BE2C (cell line): ENCODE results near the gene DCTPP1.

Experiments
- DNase-seq: peaks from one replicate; pipeline ENCODE4 v3.0.0-alpha.2; 2020
- H3K27me3 ChIP-seq: fragments of 250-450 bp; sonication (Bioruptor Pico); 2 replicates; pipeline ENCODE4 v1.5.1; 2020; ENCODE audit warnings: mild to moderate bottlenecking
- H3K36me3 ChIP-seq: fragments of 250-450 bp; sonication (Bioruptor Pico); 2 replicates; pipeline ENCODE4 v1.5.1; 2020; ENCODE audit warnings: mild to moderate bottlenecking
- H3K4me1 ChIP-seq: fragments of 250-450 bp; sonication (Bioruptor Pico); 2 replicates; pipeline ENCODE4 v1.5.1; 2020
- H3K4me3 ChIP-seq: 2 replicates; pipeline ENCODE4 v1.5.1; 2011; ENCODE audit warnings: low read depth, low read length
- H3K9me3 ChIP-seq: fragments of 250-450 bp; sonication (Bioruptor Pico); 2 replicates; pipeline ENCODE4 v1.5.1; 2020
- CTCF ChIP-seq: IDR thresholded peaks from 2 replicates; pipeline ENCODE4 v1.5.1; 2012; ENCODE audit warnings: mild to moderate bottlenecking, low read depth, low read length

The DCTPP1 gene

GRCh38 chr16:30380803-30381208 is 49.0 kb downstream of the DCTPP1 start:
- H3K27me3 ChIP-seq = no peaks in the 10 kb centered on the region
- H3K4me3 ChIP-seq = no peak overlapping the region
- no peak for TF ChIP-seq CTCF
- no peak for DNase-seq
- H3K9me3 ChIP-seq = no peaks in the 10 kb centered on the region
- no peaks in the 10 kb centered on the region for H3K36me3 ChIP-seq
- peaks cover 8% of the 10 kb centered on the region; the same call in 1 of the 2 replicates for H3K4me1 ChIP-seq

DNA sequence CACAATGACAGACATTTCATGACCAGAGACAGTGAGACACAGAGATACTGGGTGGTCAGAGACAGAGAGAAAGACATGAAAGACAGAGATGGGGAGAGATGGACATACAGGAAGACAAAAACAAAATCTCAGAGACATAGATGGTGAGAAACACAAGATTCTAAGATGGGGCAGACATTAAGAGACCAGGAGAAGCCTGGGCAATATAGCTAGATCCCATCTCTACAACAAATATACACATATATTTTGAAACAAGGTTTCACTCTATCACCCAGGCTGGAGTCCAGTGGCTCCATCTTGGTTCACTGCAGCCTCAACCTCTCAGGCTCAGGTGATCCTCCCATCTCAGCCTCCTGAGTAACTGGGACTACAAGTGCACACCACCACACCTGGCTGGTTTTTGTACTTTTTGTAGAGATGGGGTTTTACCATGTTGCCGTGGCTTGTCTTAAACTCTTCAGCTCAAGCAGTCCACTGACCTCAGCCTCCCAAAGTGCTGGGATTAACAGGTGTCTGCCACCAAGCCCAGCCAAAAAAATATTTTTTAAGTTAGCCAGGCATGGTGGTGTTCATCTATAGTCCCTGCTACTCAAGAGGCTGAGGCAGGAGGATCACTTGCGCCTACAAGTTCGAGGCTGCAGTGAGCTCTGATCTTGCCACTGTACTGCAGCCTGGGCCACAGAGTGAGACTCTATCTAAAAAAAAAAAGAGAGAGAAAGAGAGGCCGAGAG is 49.6 kb downstream of the DCTPP1 start:
- DNase-seq = no peak
- no peaks in the 10 kb centered on the region for H3K27me3 ChIP-seq
- H3K4me3 ChIP-seq = no peak overlapping the region
- no peak for TF ChIP-seq CTCF
- no peaks in the 10 kb centered on the region for H3K9me3 ChIP-seq
- H3K4me1 ChIP-seq = peaks cover 8% of the 10 kb centered on the region; the same call in 1 of the 2 replicates
- no peaks in the 10 kb centered on the region for H3K36me3 ChIP-seq

- no peaks in the 10 kb centered on the region for H3K27me3 ChIP-seq
- H3K4me3 ChIP-seq = peak overlapping the region; percentile 67
- no peak for DNase-seq
- no peak for TF ChIP-seq CTCF
- H3K4me1 ChIP-seq = peaks cover 8% of the 10 kb centered on the region; the same call in 1 of the 2 replicates
- no peaks in the 10 kb centered on the region for H3K36me3 ChIP-seq
- H3K9me3 ChIP-seq = no peaks in the 10 kb centered on the region
These were observed 50.6 kb downstream of the DCTPP1 start for GRCh38 chr16:30379158-30379783.

DNA sequence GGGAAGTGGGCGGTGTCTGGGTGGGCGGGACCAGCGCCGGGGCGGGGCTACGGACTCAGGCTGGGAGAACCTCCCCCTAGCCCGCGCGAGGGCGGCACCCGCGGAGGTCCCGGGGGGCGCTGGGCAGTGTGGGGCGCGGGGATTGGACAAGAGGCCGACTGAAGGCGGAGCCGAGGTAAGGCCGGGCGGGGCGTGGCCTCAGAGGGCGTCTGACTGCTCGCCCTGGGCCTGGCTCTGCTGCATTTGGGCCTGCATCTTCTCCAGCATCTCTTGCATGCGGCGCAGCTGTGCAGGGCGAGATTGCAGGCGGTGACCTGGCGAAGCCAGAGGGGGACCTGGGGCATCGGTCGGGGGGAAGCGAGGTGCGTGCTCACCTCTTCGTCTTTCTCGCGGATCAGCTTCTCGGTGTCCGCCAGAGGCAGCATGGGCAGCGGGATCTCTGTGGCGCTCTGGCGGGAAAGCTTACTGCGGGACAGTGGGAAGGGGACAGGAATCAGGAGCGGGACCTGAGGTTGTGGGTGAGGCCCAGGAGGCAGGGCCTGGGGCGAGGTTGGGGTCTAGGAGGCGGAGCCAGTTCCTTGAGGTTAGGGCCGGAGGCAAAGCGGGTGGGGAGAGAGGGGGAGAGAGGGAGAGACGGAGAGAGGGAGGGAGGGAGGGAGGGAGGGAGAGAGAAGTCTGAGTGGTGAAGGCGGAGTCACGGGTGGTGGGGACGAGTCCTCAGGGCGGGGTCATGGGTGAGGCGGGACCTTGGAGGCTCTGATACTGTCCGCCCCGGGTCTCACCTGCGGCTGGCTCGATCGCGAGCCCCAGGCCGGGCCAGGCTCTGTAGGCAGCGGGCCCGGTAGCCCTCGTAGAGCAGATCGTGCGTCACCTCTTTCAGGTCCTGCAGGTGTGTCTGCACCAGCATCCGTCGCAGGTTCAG is 51.3 kb downstream of the DCTPP1 start:
- H3K36me3 ChIP-seq = no peaks in the 10 kb centered on the region
- TF ChIP-seq CTCF = 0 out of 2 replicates have a peak, but pooled peaks have one; percentile 3
- H3K9me3 ChIP-seq = no peaks in the 10 kb centered on the region
- peak; percentile 100 for DNase-seq
- H3K4me1 ChIP-seq = peaks cover 8% of the 10 kb centered on the region; the same call in 1 of the 2 replicates
- no peaks in the 10 kb centered on the region for H3K27me3 ChIP-seq
- H3K4me3 ChIP-seq = peak overlapping the region; percentile 68

DNA sequence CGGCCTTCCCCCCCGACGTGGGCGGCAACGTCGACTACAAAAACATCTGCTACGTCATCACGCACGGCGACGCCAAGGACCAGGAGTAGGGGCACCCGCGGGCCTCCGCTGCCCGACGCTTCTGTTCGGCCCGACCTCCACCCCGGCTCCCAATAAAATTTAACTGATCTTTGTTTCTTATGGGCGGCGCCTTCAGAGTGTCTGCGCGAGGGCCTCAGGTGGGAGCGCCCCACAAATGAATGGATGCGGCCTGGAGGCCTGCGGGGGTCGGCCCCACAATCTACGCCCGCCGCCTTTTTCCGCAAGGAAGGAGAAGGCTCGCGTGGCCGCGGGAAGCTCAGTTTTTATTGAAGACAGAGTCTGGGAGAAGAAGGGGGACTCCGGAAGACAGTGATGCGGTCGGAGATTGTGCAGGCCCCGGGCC is 52.0 kb downstream of the DCTPP1 start:
- Histone ChIP-seq H3K27me3 (no peaks in the 10 kb centered on the region), H3K4me3 (peak overlapping the region; percentile 68), H3K36me3 (no peaks in the 10 kb centered on the region), H3K9me3 (no peaks in the 10 kb centered on the region), H3K4me1 (peaks cover 8% of the 10 kb centered on the region; the same call in 1 of the 2 replicates)
- no peak for TF ChIP-seq CTCF
- peak; percentile 92 for DNase-seq
